Keratinocyte (primary cell): ENCODE results near the gene REPIN1. TPM values are rescaled to one million over a fixed set of nuclear protein-coding genes. Genes with fewer than 3 reads are reported as not detected.

Experiments
- DNase-seq: peaks from one replicate; pipeline ENCODE4 v3.0.0-alpha.2; 2011; ENCODE audit warnings: low read depth, missing footprints, low spot score
- FAIRE-seq: peaks from 2 replicates; lab custom pipeline; 2011; peaks lifted over from hg19 to GRCh38; lab: Jason Lieb, UNC
- H2AFZ ChIP-seq: 2 replicates; pipeline ENCODE4 v1.6.0; 2012; ENCODE audit warnings: low read length, control low read depth, inconsistent platforms; ENCODE audit not compliant: control insufficient read depth
- H3K27ac ChIP-seq: 2 replicates; pipeline ENCODE4 v1.5.1; 2011; ENCODE audit warnings: low read length; ENCODE audit not compliant: control insufficient read depth, insufficient read depth
- H3K27me3 ChIP-seq: 3 replicates; pipeline ENCODE4 v1.6.0; 2011; ENCODE audit warnings: low read length; ENCODE audit not compliant: control insufficient read depth, insufficient read depth; ENCODE audit errors: extremely low read depth
- H3K36me3 ChIP-seq, 2 experiments: 2 replicates in 1 of 2; 3 replicates in 1 of 2; pipeline ENCODE4 v1.5.1; 2011; ENCODE audit warnings: low read length in 2 of 2, mild to moderate bottlenecking in 1 of 2; ENCODE audit not compliant: control insufficient read depth in 2 of 2, insufficient read depth in 2 of 2; ENCODE audit errors: extremely low read depth in 1 of 2
- H3K4me1 ChIP-seq: 3 replicates; pipeline ENCODE4 v1.5.1; 2011; ENCODE audit warnings: low read length; ENCODE audit not compliant: control insufficient read depth, insufficient read depth; ENCODE audit errors: extremely low read depth
- H3K4me2 ChIP-seq: 3 replicates; pipeline ENCODE4 v1.6.0; 2011; ENCODE audit warnings: low read depth, low read length; ENCODE audit not compliant: control insufficient read depth, insufficient read depth; ENCODE audit errors: extremely low read depth
- H3K4me3 ChIP-seq, 3 experiments: fragments of 200-600 bp in 1 of 3; sonication (generic) in 1 of 3; 2 replicates in 2 of 3; 3 replicates in 1 of 3; pipeline ENCODE4 v1.5.1; 2011 to 2016; ENCODE audit warnings: low read length in 3 of 3, mild to moderate bottlenecking in 3 of 3, control low read depth in 2 of 3, inconsistent platforms in 1 of 3, low read depth in 1 of 3, mixed read lengths in 1 of 3, mixed run types in 1 of 3, moderate library complexity in 1 of 3; ENCODE audit not compliant: control insufficient read depth in 2 of 3, insufficient read depth in 2 of 3; ENCODE audit errors: extremely low read depth in 1 of 3
- H3K79me2 ChIP-seq: 2 replicates; pipeline ENCODE4 v1.6.0; 2012; ENCODE audit warnings: low read length; ENCODE audit not compliant: control insufficient read depth, insufficient read depth
- H3K9ac ChIP-seq: 3 replicates; pipeline ENCODE4 v1.6.0; 2011; ENCODE audit warnings: low read length; ENCODE audit not compliant: control insufficient read depth, insufficient read depth; ENCODE audit errors: extremely low read depth
- H3K9me1 ChIP-seq: 3 replicates; pipeline ENCODE4 v1.6.0; 2011; ENCODE audit warnings: low read length; ENCODE audit not compliant: control insufficient read depth, insufficient read depth; ENCODE audit errors: extremely low read depth
- H3K9me3 ChIP-seq: 2 replicates; pipeline ENCODE4 v1.5.1; 2012; ENCODE audit warnings: low read depth, low read length; ENCODE audit not compliant: control insufficient read depth
- H4K20me1 ChIP-seq: 3 replicates; pipeline ENCODE4 v1.6.0; 2011; ENCODE audit warnings: low read length; ENCODE audit not compliant: control insufficient read depth, insufficient read depth; ENCODE audit errors: extremely low read depth
- EZH2 ChIP-seq: IDR thresholded peaks from one replicate; pipeline ENCODE4 v1.6.1; 2012; ENCODE audit warnings: inconsistent platforms, mild to moderate bottlenecking, low read length, moderate library complexity
- dilution Hi-C: fragments of 300-500 bp; cut with MboI; formaldehyde crosslinking; loops from one replicate; pipeline ENCODE4 v1.7.0; 2020; ENCODE audit warnings: low sequenced_read_pairs; ENCODE audit not compliant: extremely low pct_ligation_motif_present
- polyA plus RNA-seq, 5 experiments: library from polyadenylated mRNA; depleted of rRNA in 3 of 5; stranded (reverse) in 3 of 5; stranded (forward) in 1 of 5; unstranded in 1 of 5; fragments of >200 nt; gene quantifications; 1 replicate in 1 of 5; 2 replicates in 3 of 5; 3 replicates in 1 of 5; pipeline versions ENCODE4 v1.2.1 to v1.2.3, GENCODE V29; 2011 to 2012; ENCODE audit warnings: missing spikeins in 2 of 5, low read depth in 1 of 5, low replicate concordance in 1 of 5
- TF ChIP-seq, protein P1 (sequence below), 3 experiments: IDR thresholded peaks in 1 of 3; conservative IDR thresholded peaks in 1 of 3; optimal IDR thresholded peaks in 1 of 3; 2 replicates in 2 of 3; 3 replicates in 1 of 3; pipeline versions ENCODE3 to v1.5.1; 2011; ENCODE audit warnings: low read length in 3 of 3, mild to moderate bottlenecking in 3 of 3, moderate library complexity in 2 of 3, control low read depth in 1 of 3, inconsistent platforms in 1 of 3; ENCODE audit not compliant: insufficient read depth in 2 of 3; ENCODE audit errors: extremely low read depth in 1 of 3

The REPIN1 gene
- polyA plus RNA-seq, 1 donor (not counting 4 experiments of a cell fraction or from before 2014, with no cell fraction given): 9.3 TPM

DNA sequence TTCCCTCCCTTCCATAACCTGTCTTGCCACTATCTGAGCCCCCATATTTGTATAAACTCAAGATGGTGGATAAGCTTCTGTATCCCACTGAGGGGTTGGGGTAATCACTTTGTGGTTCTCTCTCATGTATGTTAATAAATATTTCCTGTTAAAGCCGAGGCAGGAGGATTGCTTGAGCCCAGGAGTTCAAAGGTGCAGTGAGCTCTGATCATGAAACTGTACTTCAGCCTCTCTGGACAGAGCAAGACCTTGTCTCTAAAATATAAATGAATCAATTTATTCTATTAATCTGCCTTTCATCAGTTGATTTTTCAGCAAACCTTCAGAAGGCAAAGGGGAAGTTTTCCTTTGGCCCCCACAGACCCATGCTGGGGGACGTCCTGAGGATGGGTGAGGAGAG, 25.4 kb upstream of the REPIN1 start:
- no peak overlapping the region for H2AFZ ChIP-seq
- H3K4me1 ChIP-seq: no peaks in the 10 kb centered on the region
- H3K9me3 ChIP-seq: no peaks in the 10 kb centered on the region
- H4K20me1 ChIP-seq: no peaks in the 10 kb centered on the region
- no peak overlapping the region for H3K4me3 ChIP-seq
- no peak overlapping the region for H3K4me2 ChIP-seq
- DNase-seq: no peak
- TF ChIP-seq, protein P1, sequence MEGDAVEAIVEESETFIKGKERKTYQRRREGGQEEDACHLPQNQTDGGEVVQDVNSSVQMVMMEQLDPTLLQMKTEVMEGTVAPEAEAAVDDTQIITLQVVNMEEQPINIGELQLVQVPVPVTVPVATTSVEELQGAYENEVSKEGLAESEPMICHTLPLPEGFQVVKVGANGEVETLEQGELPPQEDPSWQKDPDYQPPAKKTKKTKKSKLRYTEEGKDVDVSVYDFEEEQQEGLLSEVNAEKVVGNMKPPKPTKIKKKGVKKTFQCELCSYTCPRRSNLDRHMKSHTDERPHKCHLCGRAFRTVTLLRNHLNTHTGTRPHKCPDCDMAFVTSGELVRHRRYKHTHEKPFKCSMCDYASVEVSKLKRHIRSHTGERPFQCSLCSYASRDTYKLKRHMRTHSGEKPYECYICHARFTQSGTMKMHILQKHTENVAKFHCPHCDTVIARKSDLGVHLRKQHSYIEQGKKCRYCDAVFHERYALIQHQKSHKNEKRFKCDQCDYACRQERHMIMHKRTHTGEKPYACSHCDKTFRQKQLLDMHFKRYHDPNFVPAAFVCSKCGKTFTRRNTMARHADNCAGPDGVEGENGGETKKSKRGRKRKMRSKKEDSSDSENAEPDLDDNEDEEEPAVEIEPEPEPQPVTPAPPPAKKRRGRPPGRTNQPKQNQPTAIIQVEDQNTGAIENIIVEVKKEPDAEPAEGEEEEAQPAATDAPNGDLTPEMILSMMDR (optimal IDR thresholded peaks at IDR 0.05 in 1 of 3, IDR thresholded peaks at IDR 0.05 in 1 of 3, conservative IDR thresholded peaks at IDR 0.05 in 1 of 3; ENCODE audit: extremely low read depth in 1 of 3, insufficient read depth in 2 of 3, low read length in 3 of 3): no peak
- no peak for TF ChIP-seq EZH2
- no peaks in the 10 kb centered on the region for H3K9me1 ChIP-seq
- dilution Hi-C loops: no loop called here
- H3K27ac ChIP-seq: no peak overlapping the region
- FAIRE-seq: no peak
- no peaks in the 10 kb centered on the region for H3K36me3 ChIP-seq
- H3K27me3 ChIP-seq: peaks cover 50% of the 10 kb centered on the region
- H3K9ac ChIP-seq: no peak overlapping the region
- H3K79me2 ChIP-seq: no peaks in the 10 kb centered on the region

DNA sequence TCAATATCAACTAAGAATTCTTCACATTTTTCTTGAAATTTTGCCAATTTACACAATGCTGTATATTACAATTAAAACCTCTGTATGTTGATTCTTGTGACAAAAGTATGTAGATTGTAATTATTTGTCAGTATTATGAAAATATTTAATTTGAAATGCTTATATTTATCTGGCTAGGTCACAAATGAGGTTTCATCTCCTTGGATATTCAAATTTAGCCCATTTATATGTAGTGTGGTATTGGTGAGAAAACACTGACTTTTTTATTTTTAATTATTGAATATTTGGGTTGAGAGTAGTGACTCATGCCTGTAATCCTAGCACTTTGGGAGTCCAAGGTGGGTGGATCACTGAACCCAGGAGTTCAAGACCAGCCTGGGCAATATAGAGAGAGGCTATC, 24.3 kb upstream of the REPIN1 start:
- TF ChIP-seq, protein P1 (optimal IDR thresholded peaks at IDR 0.05 in 1 of 3, IDR thresholded peaks at IDR 0.05 in 1 of 3, conservative IDR thresholded peaks at IDR 0.05 in 1 of 3; ENCODE audit: extremely low read depth in 1 of 3, insufficient read depth in 2 of 3, low read length in 3 of 3): no peak
- TF ChIP-seq EZH2: no peak
- dilution Hi-C loops: no loop called here
- no peaks in the 10 kb centered on the region for H3K9me1 ChIP-seq
- H3K36me3 ChIP-seq: no peaks in the 10 kb centered on the region
- no peak overlapping the region for H2AFZ ChIP-seq
- no peak overlapping the region for H3K27ac ChIP-seq
- H4K20me1 ChIP-seq: no peaks in the 10 kb centered on the region
- H3K4me1 ChIP-seq: no peaks in the 10 kb centered on the region
- DNase-seq (no peak), FAIRE-seq (no peak)
- no peak overlapping the region for H3K9ac ChIP-seq
- no peaks in the 10 kb centered on the region for H3K9me3 ChIP-seq
- H3K4me3 ChIP-seq: no peak overlapping the region
- H3K4me2 ChIP-seq: no peak overlapping the region
- H3K27me3 ChIP-seq: peaks cover 49% of the 10 kb centered on the region
- no peaks in the 10 kb centered on the region for H3K79me2 ChIP-seq
